ENCODE data around the gene S100A11. TPM values are rescaled to one million over a fixed set of nuclear protein-coding genes. Genes with fewer than 3 reads are reported as not detected.

S100A11 gene

Small RNA genes within 50 kb of the gene (small RNA-seq; reads per million reads assigned to genes)
- gene SPTLC1P4 (ENCODE audit: low read depth): not detected

Data from mesenchymal stem cell (in vitro differentiated cells and primary cell).